C1 segment of cervical spinal cord (tissue), 14 donors: Measurements from ENCODE around the gene DDIT3.
A peak's percentile ranks its signal among the peaks of the same experiment; 100 is the strongest.
"Not testable (repeated sequence)": the region's sequence is repeated elsewhere in the genome, so short reads cannot be mapped to it uniquely, and the experiment has no call there.

Experiments used
- DNase-seq, 14 donors: peaks; one replicate each; lab custom pipeline; 2025; lab: John Stamatoyannopoulos, UW

DDIT3 gene, protein sequence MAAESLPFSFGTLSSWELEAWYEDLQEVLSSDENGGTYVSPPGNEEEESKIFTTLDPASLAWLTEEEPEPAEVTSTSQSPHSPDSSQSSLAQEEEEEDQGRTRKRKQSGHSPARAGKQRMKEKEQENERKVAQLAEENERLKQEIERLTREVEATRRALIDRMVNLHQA

DNA sequence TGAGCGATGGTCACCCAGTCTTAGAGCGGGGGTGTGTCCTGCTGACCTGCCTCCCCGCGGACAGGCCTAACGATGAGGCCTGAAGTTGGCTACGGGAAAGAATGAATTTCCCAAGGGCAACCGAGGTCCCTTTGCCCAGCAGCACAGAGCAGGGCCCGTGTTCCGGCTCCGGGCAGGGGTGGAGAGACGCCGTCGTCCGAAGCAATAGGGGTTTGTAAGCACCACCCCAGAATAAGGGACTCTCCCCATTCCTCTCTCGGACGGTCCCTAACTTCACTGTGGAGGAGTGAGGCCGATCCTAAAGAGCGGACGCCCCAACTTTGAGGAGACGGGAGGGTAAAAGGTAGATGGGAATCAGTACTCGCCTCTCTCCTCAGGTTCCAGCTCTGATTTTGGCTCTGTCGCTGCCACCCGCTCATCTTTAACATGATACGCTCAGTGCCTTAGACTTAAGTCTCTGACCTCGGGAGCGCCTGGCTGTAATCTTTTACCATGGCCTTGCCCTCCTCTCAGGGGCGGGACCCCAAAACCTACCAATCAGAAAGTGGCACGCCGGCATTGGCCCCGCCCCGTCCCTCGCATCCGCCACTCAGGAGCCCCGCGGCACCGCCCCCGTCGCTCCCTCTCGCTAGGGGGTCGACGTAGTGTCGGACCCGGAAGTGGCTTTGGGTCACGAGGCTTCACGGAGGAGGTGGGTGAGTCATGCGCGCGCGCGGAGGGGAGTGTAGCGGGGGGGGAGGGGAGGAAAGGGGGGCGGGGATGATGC lies at the start of gene DDIT3:
DDIT3 (minus strand) TSS at position 462 of the 766 bp plus-strand sequence. CDS start 3,108 bp downstream, outside the sequence.
- DNase-seq: peak; percentile 94 to 100 (median 98)

DNA sequence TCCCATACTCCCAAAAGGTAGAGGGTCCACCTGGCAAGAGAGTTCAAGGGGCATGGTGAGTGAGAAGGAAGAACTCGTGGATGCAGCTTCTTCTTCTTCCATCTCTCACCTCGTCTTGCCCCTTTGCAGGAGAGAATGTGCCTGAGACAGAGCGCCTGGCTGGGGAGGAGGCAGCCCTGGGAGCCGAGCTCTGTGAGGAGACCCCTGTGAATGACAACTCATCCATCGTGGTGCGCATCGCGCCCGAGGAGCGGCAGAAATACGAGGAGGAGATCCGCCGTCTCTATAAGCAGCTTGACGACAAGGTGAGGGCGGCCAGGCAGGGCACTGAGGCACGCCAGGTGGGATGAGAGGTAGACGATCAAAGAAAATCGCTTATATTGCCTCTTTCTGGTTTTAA lies 49.5 kb upstream of the DDIT3 start:
- no peak for DNase-seq

DNA sequence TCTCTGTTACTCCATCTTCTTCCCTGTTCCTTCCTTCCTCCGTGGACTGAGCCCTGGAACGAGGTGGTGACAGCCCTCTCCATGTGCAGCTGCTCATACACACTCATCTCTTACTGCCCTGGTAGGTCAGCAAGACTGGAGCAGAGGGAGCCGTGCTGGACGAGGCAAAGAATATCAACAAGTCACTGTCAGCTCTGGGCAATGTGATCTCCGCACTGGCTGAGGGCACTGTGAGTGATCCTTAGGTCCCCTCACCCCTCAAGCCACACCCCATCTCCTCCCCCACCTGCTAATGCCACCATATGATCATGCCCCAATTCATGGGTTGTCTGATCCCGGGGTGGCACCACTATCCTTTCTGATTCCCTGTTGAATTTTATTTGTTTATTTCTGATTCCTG lies 48.5 kb upstream of the DDIT3 start:
- DNase-seq: no peak

DNA sequence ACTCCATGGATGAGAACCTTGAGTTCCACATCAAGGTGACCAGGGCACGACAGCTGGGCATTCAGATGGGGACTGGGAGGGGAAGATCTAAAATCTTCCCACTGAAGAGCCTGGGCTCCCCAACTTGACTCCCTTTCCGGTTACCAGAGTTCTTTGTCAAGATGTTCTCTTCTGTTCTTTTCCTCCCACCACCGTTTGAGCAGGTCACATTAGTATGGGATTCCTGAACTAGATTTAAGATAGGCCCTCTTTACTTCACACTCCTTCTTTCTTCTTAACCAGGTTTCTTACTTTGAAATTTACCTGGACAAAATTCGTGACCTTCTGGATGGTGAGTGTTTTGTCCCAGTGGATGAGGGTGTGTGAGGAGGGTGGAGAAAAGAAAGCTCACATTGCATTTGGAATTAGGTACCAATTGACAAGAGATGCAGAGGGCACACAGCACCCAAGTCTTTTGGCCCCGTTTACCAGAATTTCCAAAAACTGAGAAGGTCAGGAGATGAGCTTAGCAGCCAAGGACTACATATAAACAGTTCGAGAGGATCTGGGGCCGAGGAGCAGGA lies 43.9 kb upstream of the DDIT3 start:
- DNase-seq: no peak

DNA sequence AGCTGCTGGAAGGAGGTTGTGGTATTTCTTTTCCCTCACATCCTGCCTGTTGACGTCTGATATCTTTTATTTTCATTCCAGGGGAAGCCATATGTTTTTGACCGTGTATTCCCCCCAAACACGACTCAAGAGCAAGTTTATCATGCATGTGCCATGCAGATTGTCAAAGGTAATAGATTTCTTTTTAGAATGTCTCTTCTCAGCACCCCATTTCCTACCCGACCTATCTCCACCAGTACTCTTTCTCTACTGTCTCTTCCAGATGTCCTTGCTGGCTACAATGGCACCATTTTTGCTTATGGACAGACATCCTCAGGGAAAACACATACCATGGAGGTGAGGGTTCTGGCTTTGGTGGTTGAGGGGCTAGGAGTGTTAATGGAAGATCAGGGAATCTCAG lies 43.0 kb upstream of the DDIT3 start:
- no peak for DNase-seq

DNA sequence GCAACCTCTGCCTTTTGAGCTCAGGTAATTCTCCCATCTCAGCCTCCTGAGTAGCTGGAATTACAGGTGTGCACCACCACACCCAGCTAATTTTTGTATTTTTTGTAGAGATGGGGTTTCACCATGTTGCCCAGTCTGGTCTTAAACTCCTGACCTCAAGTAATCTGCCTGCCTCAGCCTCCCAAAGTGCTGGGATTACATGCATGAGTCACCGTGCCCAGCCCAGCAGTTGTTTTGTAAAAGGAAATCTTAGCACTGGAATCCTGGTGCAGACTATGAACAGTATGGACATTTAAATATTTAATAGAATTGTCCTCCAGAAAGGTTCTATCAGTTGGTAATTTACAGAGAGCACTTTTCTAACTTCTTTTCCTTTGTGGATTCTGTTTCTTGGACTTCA lies 40.8 kb upstream of the DDIT3 start:
- DNase-seq: not testable (repeated sequence)

DNA sequence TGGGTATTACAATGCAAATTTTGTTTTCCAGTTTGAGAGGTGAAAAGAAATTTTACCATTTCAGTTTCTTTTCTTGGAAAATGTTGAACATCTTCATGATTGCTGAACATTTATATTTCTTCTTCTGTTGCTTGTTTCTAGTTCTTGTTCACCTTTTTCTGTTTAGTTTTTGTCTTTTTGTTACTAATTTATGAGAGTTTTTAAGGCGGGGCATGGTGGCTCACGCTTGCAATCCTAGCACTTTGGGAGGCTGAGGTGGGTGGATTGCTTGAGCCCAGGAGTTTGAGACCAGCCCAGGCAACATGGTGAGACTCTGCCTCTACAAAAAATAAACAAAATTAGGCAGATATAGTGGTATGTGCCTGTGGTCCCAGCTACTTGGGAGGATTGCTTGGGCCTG lies 40.2 kb upstream of the DDIT3 start:
- DNase-seq: no peak

DNA sequence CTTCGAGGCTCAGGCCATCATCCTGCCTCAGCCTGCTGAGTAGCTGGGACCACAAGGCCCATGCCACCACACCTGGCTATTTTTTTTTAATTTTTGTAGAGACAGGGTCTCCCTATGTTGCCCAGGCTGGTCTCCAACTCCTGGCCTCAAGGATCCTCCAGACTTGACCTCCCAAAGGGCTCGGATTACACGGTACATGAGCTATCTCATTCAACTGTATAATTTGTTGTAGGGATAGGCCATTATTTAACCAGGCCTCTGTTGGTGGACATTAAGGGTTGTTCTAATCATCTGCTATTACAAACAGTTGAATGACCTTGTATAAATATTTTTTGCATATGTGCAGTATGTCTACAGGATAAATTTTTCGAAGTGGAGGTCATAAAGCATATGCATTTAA lies 38.5 kb upstream of the DDIT3 start:
- no peak for DNase-seq

DNA sequence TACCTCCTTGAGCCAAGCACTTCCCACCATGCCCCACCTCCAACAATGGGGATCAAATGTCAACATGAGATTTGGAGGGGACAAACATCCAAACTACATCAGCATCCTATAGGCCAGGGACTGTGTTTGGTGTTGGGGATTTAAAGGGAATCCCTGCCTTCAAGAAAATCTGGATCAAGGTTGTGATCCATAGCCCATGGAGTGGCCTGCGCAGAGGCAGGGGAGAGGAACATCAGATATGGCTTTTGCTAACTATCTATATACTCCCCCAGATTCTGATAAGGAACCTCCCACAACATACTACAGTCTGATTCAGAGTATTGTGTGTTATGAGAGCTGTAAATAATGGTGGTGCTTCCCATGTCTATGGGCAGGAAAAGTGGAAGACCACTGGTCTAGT lies 34.6 kb upstream of the DDIT3 start:
- DNase-seq: no peak

DNA sequence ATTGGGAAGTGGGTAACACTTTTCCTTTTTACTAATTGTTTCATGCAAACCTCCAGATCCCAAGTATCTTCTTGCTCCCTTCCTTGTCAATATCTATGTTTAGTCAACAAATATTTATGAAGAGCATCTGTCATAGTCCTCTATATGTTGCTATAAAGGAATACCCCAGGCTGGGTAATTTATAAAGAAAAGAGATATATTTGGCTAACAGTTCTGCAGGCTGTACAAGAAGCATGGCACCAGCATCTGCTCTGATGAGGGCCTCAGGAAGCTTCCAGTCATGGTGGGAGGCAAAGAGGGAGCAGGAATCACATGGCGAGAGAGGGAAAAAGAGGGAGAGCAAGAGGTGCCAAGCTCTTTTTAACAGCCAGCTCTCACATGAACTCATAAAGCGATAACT lies 34.1 kb upstream of the DDIT3 start:
- DNase-seq: no peak

DNA sequence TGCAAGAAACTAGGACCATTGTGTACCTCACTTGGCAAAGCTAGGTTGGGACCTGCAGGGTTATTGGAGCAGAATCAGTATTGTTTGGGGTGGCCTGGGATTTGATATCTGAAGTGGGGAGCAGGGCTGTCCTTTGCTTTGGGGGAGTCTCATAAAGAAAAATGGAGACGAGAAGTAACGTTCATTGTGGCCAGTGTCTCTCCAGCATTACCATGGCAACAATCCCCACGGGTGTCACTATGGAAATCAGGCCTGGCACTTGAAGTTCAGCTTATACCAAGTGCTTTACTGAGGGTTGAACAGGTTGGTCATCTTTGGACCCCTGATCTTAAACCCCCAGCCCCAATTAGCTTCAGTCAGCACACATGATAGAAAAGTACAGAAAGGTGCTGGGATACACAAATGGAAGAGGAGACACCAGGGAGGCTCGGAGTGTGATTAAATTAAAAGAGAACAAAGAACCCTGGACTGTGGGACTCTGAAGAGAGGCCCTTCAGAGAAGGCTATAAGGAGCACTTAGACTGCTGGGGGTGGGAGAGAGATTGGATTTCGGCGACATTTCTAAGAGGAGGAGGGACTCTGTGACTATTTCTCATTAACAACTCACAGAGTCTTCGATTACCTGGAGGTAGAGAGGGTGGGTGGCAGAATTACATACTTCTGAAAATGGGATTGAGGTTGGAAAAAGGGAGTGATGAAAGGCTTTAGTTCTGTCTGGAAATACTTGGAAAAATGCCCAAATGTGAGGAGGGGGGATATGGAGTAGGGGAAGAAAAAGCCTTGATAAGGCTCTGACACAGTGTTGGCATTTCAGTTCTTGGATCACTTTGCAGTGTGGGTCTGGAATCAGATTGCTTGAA lies 33.3 kb upstream of the DDIT3 start:
- DNase-seq: peak in 1 of 14 donors; percentile 14

DNA sequence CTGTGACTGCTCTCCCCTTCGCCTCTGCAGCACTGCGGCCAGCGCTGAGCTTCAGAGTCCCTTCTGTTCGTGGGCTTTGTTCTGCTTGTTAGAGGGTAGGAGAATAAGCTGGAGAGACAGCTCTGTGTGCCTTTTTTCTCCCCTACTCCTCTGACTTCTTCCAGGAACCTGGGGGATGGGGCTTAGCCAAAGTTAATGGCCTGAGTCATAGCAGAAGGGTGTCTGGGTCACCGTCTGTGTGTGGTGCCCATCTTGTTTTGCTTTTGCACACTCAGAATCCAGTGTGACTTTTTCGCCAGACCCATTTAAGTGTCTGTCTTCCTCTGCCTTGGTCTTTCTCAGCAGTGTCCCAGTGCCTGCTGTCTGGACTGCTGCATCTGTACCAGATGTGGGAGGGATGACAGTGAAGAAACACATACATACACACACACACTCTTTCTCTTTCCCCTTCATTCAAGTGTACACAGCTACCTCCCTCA lies 32.6 kb upstream of the DDIT3 start:
- peak in 3 of 14 donors; percentile 8 for DNase-seq

DNA sequence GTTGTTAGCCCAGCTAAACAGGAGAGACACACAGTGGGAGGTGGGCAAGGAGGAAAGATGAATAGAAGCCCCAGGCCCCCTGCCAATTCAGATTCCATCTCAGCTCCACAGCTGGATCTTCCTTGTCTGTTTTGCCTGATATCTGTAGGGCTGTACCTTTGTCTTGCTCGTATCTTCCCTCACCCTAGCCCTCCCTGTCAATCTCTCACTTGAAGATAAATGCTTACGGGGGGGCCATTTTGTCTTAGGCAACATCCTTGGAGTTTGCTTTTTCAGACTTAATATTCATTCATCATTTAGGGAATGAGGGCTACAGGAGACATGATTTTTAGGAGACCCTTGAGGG lies 32.0 kb upstream of the DDIT3 start:
- no peak for DNase-seq

DNA sequence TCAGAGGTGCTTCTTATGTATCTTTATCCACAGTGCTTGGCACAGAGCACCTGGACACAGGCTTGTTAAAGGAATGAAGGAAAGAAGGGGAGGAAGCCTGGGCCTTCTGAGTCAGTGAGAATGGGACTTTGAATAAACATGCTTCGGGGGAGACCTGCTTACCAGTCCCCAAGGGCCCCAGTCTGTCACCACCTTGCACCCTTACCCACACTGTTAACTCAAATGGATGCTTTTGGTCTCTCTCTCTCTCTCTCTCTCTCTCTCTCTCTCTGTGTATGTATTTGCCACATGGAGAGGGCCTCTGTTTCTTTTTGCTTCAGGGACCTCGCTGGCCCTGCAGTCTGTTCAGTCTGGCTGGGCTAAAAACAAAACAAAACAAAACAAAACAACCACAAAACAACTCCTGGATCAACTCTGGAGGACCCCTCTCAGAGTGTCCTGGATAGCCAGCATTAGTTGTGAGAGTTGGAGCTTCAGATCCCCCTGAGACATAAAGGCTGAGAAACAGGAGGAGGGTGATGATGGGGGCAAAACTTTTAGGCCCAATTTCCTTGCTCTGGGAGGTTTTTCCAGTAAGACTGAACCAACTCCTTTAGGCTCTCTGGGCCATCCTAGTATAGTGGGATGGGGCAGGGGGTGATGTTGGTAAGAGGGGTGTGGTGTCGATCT lies 31.5 kb upstream of the DDIT3 start:
- DNase-seq: no peak

DNA sequence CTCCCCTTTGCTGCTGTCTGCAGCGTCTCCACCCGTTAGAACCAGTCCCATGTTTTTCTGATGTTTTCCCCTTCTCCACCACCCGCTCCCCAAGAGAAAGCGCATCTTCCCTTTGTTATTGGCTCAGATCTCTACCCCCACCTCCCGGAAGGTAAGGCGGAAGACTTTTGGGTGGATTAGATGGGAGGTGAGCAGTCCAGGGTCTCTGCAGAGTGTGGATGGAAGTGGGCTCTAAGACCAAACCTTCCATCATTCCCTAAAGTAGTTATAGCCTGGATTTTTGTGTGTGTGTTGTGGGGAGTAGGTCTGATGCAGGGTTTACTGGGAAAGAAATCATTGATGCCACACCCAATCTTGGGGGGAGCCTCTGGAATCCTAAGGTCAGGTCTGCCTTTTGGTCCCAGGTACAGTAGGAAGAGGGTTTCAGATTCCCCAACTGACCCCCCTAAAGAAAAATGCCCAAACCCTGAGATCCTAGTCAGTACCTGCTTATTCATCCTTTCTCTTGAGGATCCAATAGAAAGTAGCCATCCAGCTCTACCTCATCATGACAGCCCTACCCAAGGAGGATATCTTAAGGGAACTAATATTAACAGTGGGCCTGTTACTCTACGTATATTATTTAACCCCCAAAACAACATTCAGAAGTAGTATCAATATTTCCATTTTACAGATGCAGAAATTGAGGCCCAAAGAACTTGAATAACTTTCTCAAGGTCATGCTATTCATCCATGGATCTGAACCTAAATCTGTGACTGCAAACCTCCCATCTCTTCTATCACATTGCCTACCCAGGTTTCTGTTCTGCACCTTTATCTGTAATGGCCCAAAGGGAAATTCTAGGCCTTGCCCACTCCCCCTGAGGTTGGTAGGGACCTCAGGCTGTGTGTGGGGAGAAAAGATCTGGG lies 30.6 kb upstream of the DDIT3 start:
- DNase-seq: peak in 1 of 14 donors; percentile 24

DNA sequence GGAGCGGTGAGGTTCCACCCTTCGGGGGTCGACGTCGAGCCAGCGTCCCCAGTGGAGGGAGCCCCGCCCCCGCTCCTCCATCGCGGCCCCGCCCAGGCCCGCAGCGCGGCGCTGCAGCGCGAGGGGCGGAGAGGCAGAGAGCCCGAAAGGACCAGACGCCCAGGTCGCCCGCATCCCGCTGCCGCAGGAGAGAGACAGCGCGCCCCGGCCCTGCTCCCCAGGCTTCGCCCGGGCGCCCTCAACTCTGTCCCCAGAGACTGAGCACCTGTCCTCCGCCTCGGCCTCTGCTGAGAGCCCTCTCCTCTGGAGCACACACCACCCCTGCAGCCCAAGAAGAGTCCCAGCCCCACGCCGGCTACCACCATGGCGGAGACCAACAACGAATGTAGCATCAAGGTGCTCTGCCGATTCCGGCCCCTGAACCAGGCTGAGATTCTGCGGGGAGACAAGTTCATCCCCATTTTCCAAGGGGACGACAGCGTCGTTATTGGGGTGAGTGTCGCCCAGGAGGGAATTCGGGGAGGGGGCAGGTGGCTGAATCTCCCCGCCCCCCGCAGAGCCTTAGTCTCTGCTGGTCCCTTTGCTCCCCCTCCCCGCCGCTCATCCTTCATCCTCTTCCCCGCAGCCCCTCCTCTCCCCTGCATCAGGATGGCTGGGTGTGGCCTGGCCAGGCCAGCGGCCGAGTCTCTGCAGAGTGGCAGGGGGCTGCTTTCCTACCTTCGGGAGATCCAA lies 29.8 kb upstream of the DDIT3 start, which contains the start of gene KIF5A:
KIF5A (plus strand) TSS at position 136 of the 732 bp plus-strand sequence; CDS start at position 364, 228 bp downstream.
- DNase-seq: peak in 10 of 14 donors; percentile 3 to 71 (median 39)

DNA sequence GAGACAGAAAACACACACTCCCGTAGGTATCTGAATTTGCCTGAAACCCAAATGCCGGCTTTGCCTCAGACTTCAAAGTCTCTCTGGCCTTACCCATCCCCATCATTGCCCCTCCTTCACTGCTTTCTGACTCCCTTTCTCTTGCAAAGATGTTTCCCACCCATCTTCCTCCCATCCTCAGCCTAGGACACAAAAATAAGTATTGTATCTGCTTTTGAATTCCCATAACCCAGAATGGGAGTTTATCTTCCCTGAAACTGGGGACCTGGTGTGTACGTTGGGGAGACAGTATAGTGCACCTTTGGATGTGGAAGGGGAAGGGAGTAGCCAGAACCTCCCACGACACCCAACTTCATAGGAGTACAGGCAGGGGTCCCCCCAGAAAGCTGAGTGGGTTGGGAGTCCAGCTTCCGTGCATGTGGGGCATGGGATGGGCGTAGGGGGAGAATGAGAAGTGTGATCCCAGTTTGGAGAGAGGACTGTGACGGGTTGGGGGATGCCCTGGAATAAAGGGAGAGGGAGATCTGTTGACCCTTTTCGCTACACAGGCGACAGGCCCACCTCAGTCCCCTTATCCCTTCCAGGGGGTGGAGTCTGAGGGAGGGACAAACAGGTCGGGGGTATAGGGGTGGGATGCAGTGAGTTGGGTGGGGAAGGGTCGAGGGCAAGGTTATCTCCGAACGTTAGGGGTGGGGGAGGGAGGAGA lies 29.0 kb upstream of the DDIT3 start:
- DNase-seq: no peak

DNA sequence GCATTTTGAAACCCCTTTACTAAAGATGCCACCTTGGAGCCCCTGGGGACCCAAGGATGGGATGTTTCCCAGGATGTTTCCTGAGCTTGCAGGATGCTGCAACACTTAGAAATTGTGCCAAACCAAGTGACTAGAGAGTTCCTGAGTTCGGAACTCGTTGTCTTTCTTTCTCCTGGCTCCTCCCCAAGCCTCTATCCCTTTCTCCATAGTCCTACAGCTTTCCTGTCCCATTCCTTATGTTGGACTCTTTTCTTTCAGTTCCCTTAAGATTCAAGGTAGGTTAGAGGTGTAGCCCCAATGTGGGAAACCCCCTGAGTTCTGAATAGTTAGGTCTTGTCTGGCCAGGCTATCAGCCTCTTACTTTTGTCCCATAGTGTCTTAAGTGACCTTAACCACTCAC lies 28.2 kb upstream of the DDIT3 start:
- no peak for DNase-seq

DNA sequence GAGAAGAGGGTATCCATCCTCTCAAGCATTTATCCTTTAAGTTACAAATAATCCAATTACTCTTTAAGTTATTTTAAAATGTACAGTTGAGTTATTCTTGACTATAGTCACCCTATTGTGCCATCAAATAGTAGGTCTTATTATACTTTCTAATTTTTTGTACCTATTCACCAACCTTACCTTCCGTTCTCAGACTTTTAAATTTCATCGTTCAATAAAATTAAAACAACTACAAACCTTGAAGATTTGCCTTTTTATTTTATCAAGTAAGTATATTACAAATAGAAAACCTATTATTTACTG lies 27.6 kb upstream of the DDIT3 start:
- no peak for DNase-seq
